A673 (cell line): ENCODE data around the gene RFPL1.

Source experiments
- CTCF ChIP-seq: fragments of 300-800, 200-600 bp; sonication (generic); conservative IDR thresholded peaks from 2 replicates; pipeline ENCODE4 v1.5.1; 2017; ENCODE audit warnings: low read depth, mild to moderate bottlenecking, antibody characterized with exemption, low read length, moderate library complexity, mixed read lengths
- EZH2 ChIP-seq: fragments of 200-600 bp; sonication (generic); IDR thresholded peaks from 2 replicates; pipeline ENCODE4 v1.6.1; 2017; ENCODE audit warnings: borderline replicate concordance, low read depth, mild to moderate bottlenecking, mixed read lengths, antibody characterized with exemption, low read length; ENCODE audit not compliant: poor library complexity, severe bottlenecking

GRCh38 chr22:29449296-29449875 lies 11.0 kb downstream of the RFPL1 start:
- no peak for TF ChIP-seq CTCF
- no peak for TF ChIP-seq EZH2
